HCT116 (cell line): Measurements from ENCODE around the gene PRICKLE2. TPM values are rescaled to one million over a fixed set of nuclear protein-coding genes. Genes with fewer than 3 reads are reported as not detected.
A peak's percentile ranks its signal among the peaks of the same experiment; 100 is the strongest.

Experiments
- ATAC-seq: fragments of 200-7000 bp; cut with Tn5 transposase; 2 replicates; pipeline ENCODE4 v1.9.1; 2020; ENCODE audit warnings: mild to moderate bottlenecking, moderate library complexity
- BruUV-seq: library from RNA; stranded (reverse); fragments of 400-500 nt; replicated peaks from 2 replicates; lab custom pipeline; 2021; lab: Mats Ljungman, UMichigan
- CTCF ChIA-PET: fragments of 300-600 bp; sonication (Branson Sonifier 250); formaldehyde crosslinking; loops from one replicate; lab custom pipeline; 2021; ENCODE audit warnings: antibody characterized with exemption; lab: Charles Lee
- POLR2A ChIA-PET: fragments of 300-600, 350-600 bp; sonication (Branson Sonifier 250); formaldehyde crosslinking; loops from one replicate; lab custom pipeline; 2021; ENCODE audit warnings: antibody characterized with exemption; lab: Charles Lee
- RAD21 ChIA-PET, 2 experiments: fragments of 300-600 bp; sonication (Branson Sonifier 250); formaldehyde crosslinking; loops; one replicate each; lab custom pipeline; 2023; ENCODE audit warnings: low total read pairs in 2 of 2; ENCODE audit not compliant: uncharacterized antibody in 2 of 2, unreplicated experiment in 2 of 2, low non-redundant PET in 1 of 2; lab: Charles Lee
- DNase-seq: peaks from one replicate; pipeline ENCODE4 v3.0.0-alpha.2; 2010; ENCODE audit warnings: low read depth, low spot score
- H2AFZ ChIP-seq: fragments of 200-600 bp; shearing (Covaris generic), sonication (generic); 2 replicates; pipeline ENCODE4 v1.6.1; 2017; ENCODE audit warnings: low read depth, mixed run types, mixed read lengths, antibody characterized with exemption, low read length; ENCODE audit not compliant: poor library complexity, severe bottlenecking
- H3K27ac ChIP-seq: 2 replicates; pipeline ENCODE4 v1.5.1; 2012; ENCODE audit warnings: low read depth, low read length
- H3K27me3 ChIP-seq: fragments of 200-600 bp; sonication (generic); 2 replicates; pipeline ENCODE4 v1.6.1; 2016; ENCODE audit warnings: mixed run types, low read length, mixed read lengths; ENCODE audit not compliant: insufficient read depth
- H3K36me3 ChIP-seq, 2 experiments: fragments of 200-500 bp in 1 of 2; fragments of 200-600 bp in 1 of 2; sonication (Bioruptor generic) in 1 of 2; sonication (generic) in 1 of 2; 2 replicates each; pipeline versions ENCODE4 v1.5.1 to v1.6.1; 2014 to 2016; ENCODE audit warnings: low read length in 2 of 2, inconsistent platforms in 1 of 2, mixed read lengths in 1 of 2, mixed run types in 1 of 2; ENCODE audit not compliant: insufficient read depth in 2 of 2, control insufficient read depth in 1 of 2
- H3K4me1 ChIP-seq, 2 experiments: fragments of 200-600 bp in 1 of 2; sonication (generic) in 1 of 2; 2 replicates each; pipeline versions ENCODE4 v1.5.1 to v1.6.1; 2012 to 2017; ENCODE audit warnings: low read length in 2 of 2, inconsistent platforms in 1 of 2, mild to moderate bottlenecking in 1 of 2, mixed read lengths in 1 of 2, mixed run types in 1 of 2, moderate library complexity in 1 of 2; ENCODE audit not compliant: insufficient read depth in 2 of 2, control insufficient read depth in 1 of 2
- H3K4me2 ChIP-seq: fragments of 200-600 bp; sonication (generic); 2 replicates; pipeline ENCODE4 v1.6.1; 2017; ENCODE audit warnings: mixed run types, low read length, mixed read lengths
- H3K4me3 ChIP-seq, 2 experiments: fragments of 200-600 bp in 1 of 2; sonication (generic) in 1 of 2; replicated peaks in 1 of 2; 2 replicates each; pipeline ENCODE4 v1.5.1; 2011 to 2016; ENCODE audit warnings: low read length in 2 of 2, control low read depth in 1 of 2, low read depth in 1 of 2, mild to moderate bottlenecking in 1 of 2, mixed read lengths in 1 of 2, mixed run types in 1 of 2
- H3K79me2 ChIP-seq: fragments of 200-600 bp; sonication (generic); 2 replicates; pipeline ENCODE4 v1.6.1; 2017; ENCODE audit warnings: mild to moderate bottlenecking, mixed run types, low read length, moderate library complexity, mixed read lengths; ENCODE audit not compliant: insufficient read depth
- H3K9ac ChIP-seq: fragments of 200-600 bp; sonication (generic); 2 replicates; pipeline ENCODE4 v1.6.1; 2016; ENCODE audit warnings: low read length, mixed read lengths
- H3K9me2 ChIP-seq: fragments of 200-600 bp; sonication (generic), shearing (Covaris generic); 2 replicates; pipeline ENCODE4 v1.6.1; 2017; ENCODE audit warnings: mixed run types, mild to moderate bottlenecking, moderate library complexity; ENCODE audit not compliant: insufficient read depth
- H3K9me3 ChIP-seq, 2 experiments: fragments of 200-500 bp in 1 of 2; fragments of 200-600 bp in 1 of 2; sonication (Bioruptor generic) in 1 of 2; sonication (generic) in 1 of 2; 2 replicates each; pipeline ENCODE4 v1.6.1; 2014 to 2017; ENCODE audit warnings: low read length in 2 of 2, mixed read lengths in 2 of 2, inconsistent platforms in 1 of 2, low read depth in 1 of 2, mild to moderate bottlenecking in 1 of 2, mixed run types in 1 of 2, moderate library complexity in 1 of 2; ENCODE audit not compliant: control insufficient read depth in 1 of 2, insufficient read depth in 1 of 2
- H4K20me1 ChIP-seq: fragments of 200-600 bp; sonication (generic), shearing (Covaris generic); 2 replicates; pipeline ENCODE4 v1.6.1; 2017; ENCODE audit warnings: mixed run types, mild to moderate bottlenecking, moderate library complexity; ENCODE audit not compliant: insufficient read depth
- POLR2AphosphoS5 ChIP-seq: IDR thresholded peaks from 2 replicates; pipeline ENCODE4 v1.6.1; 2011; ENCODE audit warnings: mild to moderate bottlenecking, low read depth, low read length, moderate library complexity
- SRF ChIP-seq: IDR thresholded peaks from 2 replicates; pipeline ENCODE4 v1.6.1; 2012; ENCODE audit warnings: low read depth
- ZFX ChIP-seq: fragments of 450-650 bp; IDR thresholded peaks from 2 replicates; pipeline ENCODE4 v1.6.1; 2017
- intact Hi-C: fragments of 100-400 bp; cut with micrococcal nuclease; formaldehyde crosslinking; loops from 2 replicates; pipeline ENCODE4 v1.10.0; 2022
- total RNA-seq: library from RNA; stranded (reverse); gene quantifications from one replicate; pipeline ENCODE4 v1.2.1, GENCODE V29; 2021; ENCODE audit not compliant: unreplicated experiment
- TF ChIP-seq, protein P1 (sequence below): IDR thresholded peaks from 2 replicates; pipeline ENCODE4 v1.6.1; 2012; ENCODE audit warnings: low read depth

Gene PRICKLE2
- total RNA-seq, 1 experiment from 2014 or later = 0.05 TPM

DNA sequence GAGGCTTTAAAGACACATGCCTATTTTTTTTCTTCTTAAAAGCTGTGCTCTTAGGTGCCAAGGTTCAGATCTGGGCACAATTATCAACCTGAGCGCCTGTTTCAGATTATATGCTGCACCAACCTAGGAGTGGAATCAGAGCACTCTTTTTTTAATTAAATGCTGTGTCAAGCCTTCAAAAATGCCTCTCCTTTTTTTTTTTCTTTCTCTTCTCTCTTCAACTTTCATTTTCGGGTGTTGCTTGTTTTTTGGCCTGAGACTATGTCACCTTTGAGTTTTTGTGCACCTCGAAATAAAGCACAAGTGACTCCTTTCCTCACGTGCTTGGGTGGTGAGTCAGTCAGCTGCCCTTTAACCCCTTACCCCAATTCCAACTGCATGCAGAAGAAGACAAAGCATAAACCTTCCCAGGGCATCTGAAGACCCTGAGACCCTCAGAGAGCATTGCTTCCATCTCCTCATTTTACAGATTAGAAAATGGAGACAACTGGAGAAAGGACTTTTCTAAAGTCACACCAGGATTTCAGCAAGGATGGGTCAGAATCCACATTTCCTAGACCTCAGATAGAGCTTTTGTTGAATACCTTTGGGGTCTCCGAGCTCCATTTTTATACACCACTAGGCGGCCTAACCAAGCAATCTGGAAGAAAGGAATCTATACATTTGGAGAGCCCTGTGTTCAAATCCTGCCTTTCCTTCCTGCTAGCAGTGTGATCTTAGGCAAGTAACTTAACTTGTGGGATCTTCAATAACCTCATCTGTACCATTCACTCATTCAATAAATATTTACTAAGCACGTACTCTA lies 631 bp upstream of the PRICKLE2 start:
- no peak for DNase-seq
- H3K9me2 ChIP-seq = no peaks in the 10 kb centered on the region
- no peaks in the 10 kb centered on the region for H3K36me3 ChIP-seq
- H3K27ac ChIP-seq = no peak overlapping the region
- no TSS peak for BruUV-seq
- no peak for ATAC-seq
- no peaks in the 10 kb centered on the region for H3K9me3 ChIP-seq
- H4K20me1 ChIP-seq = no peaks in the 10 kb centered on the region
- H3K4me3 ChIP-seq = no peak overlapping the region
- POLR2A ChIA-PET = no interaction called here
- intact Hi-C loops = no loop called here
- H2AFZ ChIP-seq = no peak overlapping the region
- H3K9ac ChIP-seq = no peak overlapping the region
- H3K4me2 ChIP-seq = 0 out of 2 replicates have a peak overlapping the region, but pooled peaks have one; percentile 13
- no peak for TF ChIP-seq SRF
- TF ChIP-seq, all 23 proteins: peak for 0
- ChIA-PET CTCF (no interaction called here), RAD21 (no interaction called here)
- Histone ChIP-seq H3K4me1 (no peaks in the 10 kb centered on the region), H3K27me3 (peaks cover 22% of the 10 kb centered on the region), H3K79me2 (no peaks in the 10 kb centered on the region)

DNA sequence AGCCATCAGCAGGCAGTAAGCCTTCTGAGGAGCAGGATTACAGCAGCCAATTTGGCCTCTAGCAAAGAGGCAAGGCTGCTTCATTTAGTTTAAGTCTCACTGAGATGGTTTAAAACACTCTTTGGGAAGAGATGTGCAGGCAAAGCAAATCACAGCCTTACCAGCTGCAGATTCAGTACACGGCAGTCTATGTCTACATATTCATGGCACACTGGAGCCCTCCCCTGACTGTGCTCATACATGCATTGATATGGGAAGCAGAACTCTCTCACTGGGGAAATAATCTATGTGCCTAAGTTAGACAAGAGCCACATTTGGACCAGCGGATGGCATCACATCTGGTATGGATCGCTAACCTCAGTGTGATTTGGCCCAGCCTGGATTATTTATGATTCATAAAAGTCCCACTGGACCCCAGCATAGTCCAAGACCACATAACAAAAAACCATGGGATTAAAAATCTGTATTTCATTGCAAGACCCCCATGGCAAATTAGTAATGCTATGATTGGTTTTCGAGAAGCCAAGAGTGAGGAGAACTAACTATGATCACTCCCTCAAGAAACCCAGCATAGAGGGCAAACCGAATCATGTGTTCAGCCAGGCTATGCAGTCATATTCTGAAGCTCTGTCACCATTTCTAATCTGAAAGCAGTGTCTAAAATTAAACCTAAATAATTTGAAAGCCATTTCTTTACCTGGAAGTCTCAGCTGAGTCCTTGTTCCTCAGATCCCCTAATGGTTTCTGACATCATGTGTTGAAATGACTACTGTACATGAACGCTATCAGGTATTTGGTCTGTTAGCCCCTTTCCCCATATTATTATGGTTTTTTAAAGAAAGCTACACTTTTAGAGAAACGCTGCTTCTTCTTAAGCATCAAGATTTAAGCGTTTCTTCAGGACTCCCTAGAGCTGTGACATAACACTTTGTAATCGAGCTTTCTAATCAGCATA lies 1.2 kb downstream of the PRICKLE2 start:
- H3K79me2 ChIP-seq = no peaks in the 10 kb centered on the region
- no peak overlapping the region for H3K9ac ChIP-seq
- CTCF ChIA-PET = no interaction called here
- no peak overlapping the region for H3K4me3 ChIP-seq
- DNase-seq (no peak), ATAC-seq (no peak)
- H3K4me1 ChIP-seq = no peaks in the 10 kb centered on the region
- H3K4me2 ChIP-seq = no peak overlapping the region
- H3K36me3 ChIP-seq = no peaks in the 10 kb centered on the region
- RAD21 ChIA-PET = no interaction called here
- H3K27ac ChIP-seq = no peak overlapping the region
- H3K9me2 ChIP-seq = no peaks in the 10 kb centered on the region
- intact Hi-C loops = no loop called here
- H4K20me1 ChIP-seq = no peaks in the 10 kb centered on the region
- peaks cover 17% of the 10 kb centered on the region for H3K27me3 ChIP-seq
- BruUV-seq = no TSS peak
- no peak for TF ChIP-seq POLR2AphosphoS5
- no peak for TF ChIP-seq ZFX
- TF ChIP-seq, protein P1, sequence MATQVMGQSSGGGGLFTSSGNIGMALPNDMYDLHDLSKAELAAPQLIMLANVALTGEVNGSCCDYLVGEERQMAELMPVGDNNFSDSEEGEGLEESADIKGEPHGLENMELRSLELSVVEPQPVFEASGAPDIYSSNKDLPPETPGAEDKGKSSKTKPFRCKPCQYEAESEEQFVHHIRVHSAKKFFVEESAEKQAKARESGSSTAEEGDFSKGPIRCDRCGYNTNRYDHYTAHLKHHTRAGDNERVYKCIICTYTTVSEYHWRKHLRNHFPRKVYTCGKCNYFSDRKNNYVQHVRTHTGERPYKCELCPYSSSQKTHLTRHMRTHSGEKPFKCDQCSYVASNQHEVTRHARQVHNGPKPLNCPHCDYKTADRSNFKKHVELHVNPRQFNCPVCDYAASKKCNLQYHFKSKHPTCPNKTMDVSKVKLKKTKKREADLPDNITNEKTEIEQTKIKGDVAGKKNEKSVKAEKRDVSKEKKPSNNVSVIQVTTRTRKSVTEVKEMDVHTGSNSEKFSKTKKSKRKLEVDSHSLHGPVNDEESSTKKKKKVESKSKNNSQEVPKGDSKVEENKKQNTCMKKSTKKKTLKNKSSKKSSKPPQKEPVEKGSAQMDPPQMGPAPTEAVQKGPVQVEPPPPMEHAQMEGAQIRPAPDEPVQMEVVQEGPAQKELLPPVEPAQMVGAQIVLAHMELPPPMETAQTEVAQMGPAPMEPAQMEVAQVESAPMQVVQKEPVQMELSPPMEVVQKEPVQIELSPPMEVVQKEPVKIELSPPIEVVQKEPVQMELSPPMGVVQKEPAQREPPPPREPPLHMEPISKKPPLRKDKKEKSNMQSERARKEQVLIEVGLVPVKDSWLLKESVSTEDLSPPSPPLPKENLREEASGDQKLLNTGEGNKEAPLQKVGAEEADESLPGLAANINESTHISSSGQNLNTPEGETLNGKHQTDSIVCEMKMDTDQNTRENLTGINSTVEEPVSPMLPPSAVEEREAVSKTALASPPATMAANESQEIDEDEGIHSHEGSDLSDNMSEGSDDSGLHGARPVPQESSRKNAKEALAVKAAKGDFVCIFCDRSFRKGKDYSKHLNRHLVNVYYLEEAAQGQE = no peak
- no peaks in the 10 kb centered on the region for H3K9me3 ChIP-seq
- no peak overlapping the region for H2AFZ ChIP-seq
- POLR2A ChIA-PET = no interaction called here
